ENCODE results near the gene P2RY8. TPM values are rescaled to one million over a fixed set of nuclear protein-coding genes. Genes with fewer than 3 reads are reported as not detected.

P2RY8 gene
- total RNA-seq, 1 experiment from 2014 or later, result not detected

DNA sequence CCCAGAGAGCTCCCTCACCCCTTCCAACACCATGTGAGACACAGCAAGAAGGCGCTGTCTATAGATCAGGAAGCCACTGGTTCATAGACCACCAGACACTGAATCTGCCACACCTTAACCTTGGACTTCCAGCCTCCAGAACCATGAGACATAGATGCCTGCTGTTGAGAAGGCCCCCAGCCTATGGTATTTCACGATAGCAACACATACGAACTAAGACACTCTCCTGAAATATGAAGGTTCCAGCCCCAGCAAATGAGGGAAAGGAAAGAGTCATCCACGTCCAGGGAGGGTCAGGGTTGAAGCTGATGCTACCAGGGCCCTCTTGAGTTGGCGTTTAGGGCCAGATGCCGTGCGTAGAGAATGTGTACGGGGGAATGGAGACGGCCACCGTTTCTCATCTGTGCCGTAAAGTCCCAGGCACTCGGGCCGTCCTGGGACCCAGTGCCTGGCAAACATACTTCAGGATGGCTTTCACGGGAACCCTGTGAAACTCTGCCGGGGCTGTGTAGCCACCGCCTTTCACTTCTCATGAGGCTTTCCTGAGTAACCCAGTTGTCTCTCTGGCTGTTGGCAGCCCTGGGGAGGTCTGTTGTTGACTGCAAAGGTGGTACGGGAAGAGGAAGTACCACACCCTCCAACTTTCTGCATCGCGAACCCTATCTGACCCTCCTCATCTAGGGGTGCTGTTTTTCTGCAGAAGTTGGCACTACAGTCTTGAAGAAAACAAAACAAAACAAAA, 17.7 kb upstream of the P2RY8 start:
- H3K27ac ChIP-seq (ENCODE audit: low read depth, low read length, poor library complexity, severe bottlenecking), result no peak overlapping the region
- no peak for DNase-seq (ENCODE audit: low spot score)
- no peaks in the 10 kb centered on the region for H3K9me3 ChIP-seq (ENCODE audit: low read depth, low read length, poor library complexity, severe bottlenecking)
- no peaks in the 10 kb centered on the region for H3K27me3 ChIP-seq (replicated peaks; ENCODE audit: insufficient read depth, low read depth, low read length, poor library complexity)
- no peak overlapping the region for H3K4me3 ChIP-seq (ENCODE audit: low read depth, low read length, poor library complexity, severe bottlenecking)
- no peaks in the 10 kb centered on the region for H3K4me1 ChIP-seq (ENCODE audit: insufficient read depth, low read length, poor library complexity, severe bottlenecking)
- POLR2A ChIA-PET (ENCODE audit: low non-redundant PET), result no interaction called here
- no peaks in the 10 kb centered on the region for H3K36me3 ChIP-seq (ENCODE audit: insufficient read depth, low read length, poor library complexity, severe bottlenecking)
- intact Hi-C loops (cut with micrococcal nuclease; ENCODE audit: unreplicated experiment), result no loop called here
- no TSS peak for BruUV-seq (replicated peaks)
- CTCF ChIA-PET, result no interaction called here
- TF ChIP-seq EZH2 (IDR thresholded peaks at IDR 0.05; ENCODE audit: borderline replicate concordance, low read depth, low read length, poor library complexity, severe bottlenecking), result no peak
- TF ChIP-seq, protein P1, sequence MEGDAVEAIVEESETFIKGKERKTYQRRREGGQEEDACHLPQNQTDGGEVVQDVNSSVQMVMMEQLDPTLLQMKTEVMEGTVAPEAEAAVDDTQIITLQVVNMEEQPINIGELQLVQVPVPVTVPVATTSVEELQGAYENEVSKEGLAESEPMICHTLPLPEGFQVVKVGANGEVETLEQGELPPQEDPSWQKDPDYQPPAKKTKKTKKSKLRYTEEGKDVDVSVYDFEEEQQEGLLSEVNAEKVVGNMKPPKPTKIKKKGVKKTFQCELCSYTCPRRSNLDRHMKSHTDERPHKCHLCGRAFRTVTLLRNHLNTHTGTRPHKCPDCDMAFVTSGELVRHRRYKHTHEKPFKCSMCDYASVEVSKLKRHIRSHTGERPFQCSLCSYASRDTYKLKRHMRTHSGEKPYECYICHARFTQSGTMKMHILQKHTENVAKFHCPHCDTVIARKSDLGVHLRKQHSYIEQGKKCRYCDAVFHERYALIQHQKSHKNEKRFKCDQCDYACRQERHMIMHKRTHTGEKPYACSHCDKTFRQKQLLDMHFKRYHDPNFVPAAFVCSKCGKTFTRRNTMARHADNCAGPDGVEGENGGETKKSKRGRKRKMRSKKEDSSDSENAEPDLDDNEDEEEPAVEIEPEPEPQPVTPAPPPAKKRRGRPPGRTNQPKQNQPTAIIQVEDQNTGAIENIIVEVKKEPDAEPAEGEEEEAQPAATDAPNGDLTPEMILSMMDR (conservative IDR thresholded peaks at IDR 0.05; ENCODE audit: low read depth, low read length), result no peak

DNA sequence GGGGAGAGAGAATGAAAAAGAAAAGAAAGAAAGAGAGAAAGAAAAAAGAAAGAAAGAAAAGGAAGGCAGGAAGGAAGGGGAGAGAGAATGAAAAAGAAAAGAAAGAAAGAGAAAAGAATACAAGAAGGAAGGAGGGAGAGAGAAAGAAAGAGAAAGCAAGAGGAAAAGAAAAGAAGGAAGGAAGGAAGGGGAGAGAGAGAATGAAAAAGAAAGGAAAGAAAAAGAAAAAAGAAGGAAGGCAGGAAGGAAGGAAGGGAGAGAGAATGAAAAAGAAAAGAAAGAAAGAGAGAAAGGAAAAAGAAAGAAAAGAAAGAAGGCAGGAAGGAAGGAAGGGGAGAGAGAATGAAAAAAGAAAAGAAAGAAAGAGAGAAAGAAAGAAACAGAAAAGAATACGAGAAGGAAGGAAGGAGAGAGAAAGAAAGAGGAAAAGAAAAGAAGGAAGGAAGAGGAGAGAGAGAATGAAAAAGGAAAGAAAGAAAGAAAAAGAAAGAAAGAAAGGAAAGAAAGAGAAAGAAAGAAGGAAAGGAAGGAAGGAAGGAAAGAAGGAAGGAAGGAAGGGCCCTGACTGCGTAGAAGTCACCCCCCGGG, 15.1 kb upstream of the P2RY8 start:
- Histone ChIP-seq H3K4me3 (ENCODE audit: low read depth, low read length, poor library complexity, severe bottlenecking) (no peak overlapping the region), H3K27ac (ENCODE audit: low read depth, low read length, poor library complexity, severe bottlenecking) (no peak overlapping the region), H3K9me3 (ENCODE audit: low read depth, low read length, poor library complexity, severe bottlenecking) (no peaks in the 10 kb centered on the region), H3K4me1 (ENCODE audit: insufficient read depth, low read length, poor library complexity, severe bottlenecking) (no peaks in the 10 kb centered on the region), H3K36me3 (ENCODE audit: insufficient read depth, low read length, poor library complexity, severe bottlenecking) (no peaks in the 10 kb centered on the region), H3K27me3 (replicated peaks; ENCODE audit: insufficient read depth, low read depth, low read length, poor library complexity) (no peaks in the 10 kb centered on the region)
- DNase-seq (ENCODE audit: low spot score), result no peak
- ChIA-PET POLR2A (ENCODE audit: low non-redundant PET) (no interaction called here), CTCF (no interaction called here)
- intact Hi-C loops (cut with micrococcal nuclease; ENCODE audit: unreplicated experiment), result no loop called here
- TF ChIP-seq, protein P1 (conservative IDR thresholded peaks at IDR 0.05; ENCODE audit: low read depth, low read length), result no peak
- TF ChIP-seq EZH2 (IDR thresholded peaks at IDR 0.05; ENCODE audit: borderline replicate concordance, low read depth, low read length, poor library complexity, severe bottlenecking), result no peak
- no TSS peak for BruUV-seq (replicated peaks)

DNA sequence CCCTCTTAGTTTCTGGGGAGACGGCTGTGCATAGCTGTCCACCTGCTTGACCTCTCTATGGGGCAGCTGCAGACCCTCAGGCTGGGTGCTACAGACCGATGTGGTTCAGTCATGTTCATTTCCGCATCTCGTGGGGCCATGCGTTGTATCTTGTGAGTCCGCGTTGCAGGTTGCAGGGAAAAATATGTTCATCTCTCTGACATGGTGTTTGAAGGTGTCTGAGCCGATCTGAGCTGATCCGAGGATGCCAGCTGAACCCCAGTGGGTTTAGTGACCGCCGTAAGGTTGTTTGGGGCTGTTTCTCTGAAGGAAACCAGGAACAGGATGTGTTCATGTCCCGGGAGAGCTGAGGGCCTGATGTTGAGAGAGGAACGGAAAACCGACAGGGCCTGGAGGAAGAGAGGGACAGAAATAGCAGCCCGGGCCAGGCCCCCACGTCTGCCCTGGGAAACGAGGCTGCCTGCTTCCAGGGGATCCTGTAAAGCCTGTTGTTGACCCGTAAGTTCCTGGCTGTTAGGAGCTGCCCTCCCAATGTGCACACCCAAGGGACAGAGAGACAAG, 9.8 kb upstream of the P2RY8 start:
- POLR2A ChIA-PET (ENCODE audit: low non-redundant PET), result no interaction called here
- no peaks in the 10 kb centered on the region for H3K4me1 ChIP-seq (ENCODE audit: insufficient read depth, low read length, poor library complexity, severe bottlenecking)
- no TSS peak for BruUV-seq (replicated peaks)
- H3K9me3 ChIP-seq (ENCODE audit: low read depth, low read length, poor library complexity, severe bottlenecking), result no peaks in the 10 kb centered on the region
- no peaks in the 10 kb centered on the region for H3K36me3 ChIP-seq (ENCODE audit: insufficient read depth, low read length, poor library complexity, severe bottlenecking)
- H3K27me3 ChIP-seq (replicated peaks; ENCODE audit: insufficient read depth, low read depth, low read length, poor library complexity), result no peaks in the 10 kb centered on the region
- TF ChIP-seq, protein P1 (conservative IDR thresholded peaks at IDR 0.05; ENCODE audit: low read depth, low read length), result no peak
- TF ChIP-seq EZH2 (IDR thresholded peaks at IDR 0.05; ENCODE audit: borderline replicate concordance, low read depth, low read length, poor library complexity, severe bottlenecking), result no peak
- no peak overlapping the region for H3K4me3 ChIP-seq (ENCODE audit: low read depth, low read length, poor library complexity, severe bottlenecking)
- CTCF ChIA-PET, result no interaction called here
- intact Hi-C loops (cut with micrococcal nuclease; ENCODE audit: unreplicated experiment), result no loop called here
- no peak for DNase-seq (ENCODE audit: low spot score)
- H3K27ac ChIP-seq (ENCODE audit: low read depth, low read length, poor library complexity, severe bottlenecking), result no peak overlapping the region

Data from A673 (cell line).